ENCODE measurements around the gene NBPF9.
"Not testable (repeated sequence)": the region's sequence is repeated elsewhere in the genome, so short reads cannot be mapped to it uniquely, and the experiment has no call there.

NBPF9 gene

GRCh38 chr1:149009761-149010160 lies 93.6 kb downstream of the NBPF9 start:
- not testable (repeated sequence) for DNase-seq

GRCh38 chr1:149008769-149009168 lies 94.6 kb downstream of the NBPF9 start:
- not testable (repeated sequence) for DNase-seq

GRCh38 chr1:149008326-149008725 lies 95.0 kb downstream of the NBPF9 start:
- not testable (repeated sequence) for DNase-seq
